HCT116 (cell line): ENCODE results near the gene MEIKIN.

Experiments used
- FOSL1 ChIP-seq: IDR thresholded peaks from 2 replicates; pipeline ENCODE4 v1.6.1; 2012; ENCODE audit warnings: low read depth
- POLR2A ChIP-seq: IDR thresholded peaks from 2 replicates; pipeline ENCODE4 v1.7.0; 2011; ENCODE audit warnings: borderline replicate concordance; ENCODE audit not compliant: insufficient read depth, insufficient read length; ENCODE audit errors: extremely low read depth
- POLR2AphosphoS5 ChIP-seq: IDR thresholded peaks from 2 replicates; pipeline ENCODE4 v1.6.1; 2011; ENCODE audit warnings: mild to moderate bottlenecking, low read depth, low read length, moderate library complexity
- TCF7L2 ChIP-seq: IDR thresholded peaks from 2 replicates; pipeline ENCODE4 v1.7.0; 2011; ENCODE audit warnings: borderline replicate concordance, inconsistent platforms; ENCODE audit not compliant: insufficient read depth, insufficient read length; ENCODE audit errors: extremely low read depth
- TF ChIP-seq, protein P1 (sequence below), 3 experiments: fragments of 200-600 bp in 1 of 3; sonication (generic) in 1 of 3; IDR thresholded peaks in 2 of 3; conservative IDR thresholded peaks in 1 of 3; 2 replicates each; pipeline ENCODE4 v1.5.1; 2012 to 2017; ENCODE audit warnings: low read depth in 2 of 3, low read length in 2 of 3, antibody characterized with exemption in 1 of 3, borderline replicate concordance in 1 of 3, control low read depth in 1 of 3, mild to moderate bottlenecking in 1 of 3, mixed read lengths in 1 of 3, mixed run types in 1 of 3, moderate library complexity in 1 of 3; ENCODE audit not compliant: insufficient read depth in 1 of 3

DNA sequence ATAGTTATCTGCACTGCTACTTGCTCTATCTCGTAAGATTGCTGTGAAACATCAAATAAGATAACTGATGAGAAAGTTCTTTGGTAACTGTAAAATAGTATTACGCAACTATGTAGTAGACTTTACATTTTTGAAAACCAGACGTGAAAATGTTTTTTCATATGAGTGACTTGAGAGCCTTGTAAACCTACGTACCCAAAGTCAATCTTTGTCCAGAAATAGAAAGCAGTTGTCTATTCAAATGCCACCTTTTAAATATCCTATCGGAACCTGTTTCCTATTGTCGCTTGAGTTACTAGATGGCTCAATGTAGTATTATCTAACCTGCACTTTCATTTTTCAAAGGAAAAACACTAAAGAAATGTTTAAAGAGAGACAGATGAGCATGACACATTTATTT, 150.2 kb downstream of the MEIKIN start:
- TF ChIP-seq, protein P1, sequence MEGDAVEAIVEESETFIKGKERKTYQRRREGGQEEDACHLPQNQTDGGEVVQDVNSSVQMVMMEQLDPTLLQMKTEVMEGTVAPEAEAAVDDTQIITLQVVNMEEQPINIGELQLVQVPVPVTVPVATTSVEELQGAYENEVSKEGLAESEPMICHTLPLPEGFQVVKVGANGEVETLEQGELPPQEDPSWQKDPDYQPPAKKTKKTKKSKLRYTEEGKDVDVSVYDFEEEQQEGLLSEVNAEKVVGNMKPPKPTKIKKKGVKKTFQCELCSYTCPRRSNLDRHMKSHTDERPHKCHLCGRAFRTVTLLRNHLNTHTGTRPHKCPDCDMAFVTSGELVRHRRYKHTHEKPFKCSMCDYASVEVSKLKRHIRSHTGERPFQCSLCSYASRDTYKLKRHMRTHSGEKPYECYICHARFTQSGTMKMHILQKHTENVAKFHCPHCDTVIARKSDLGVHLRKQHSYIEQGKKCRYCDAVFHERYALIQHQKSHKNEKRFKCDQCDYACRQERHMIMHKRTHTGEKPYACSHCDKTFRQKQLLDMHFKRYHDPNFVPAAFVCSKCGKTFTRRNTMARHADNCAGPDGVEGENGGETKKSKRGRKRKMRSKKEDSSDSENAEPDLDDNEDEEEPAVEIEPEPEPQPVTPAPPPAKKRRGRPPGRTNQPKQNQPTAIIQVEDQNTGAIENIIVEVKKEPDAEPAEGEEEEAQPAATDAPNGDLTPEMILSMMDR (IDR thresholded peaks at IDR 0.05 in 2 of 3, conservative IDR thresholded peaks at IDR 0.05 in 1 of 3; ENCODE audit: borderline replicate concordance in 1 of 3, insufficient read depth in 1 of 3, low read depth in 2 of 3, low read length in 2 of 3) = no peak
- no peak for TF ChIP-seq FOSL1
- TF ChIP-seq TCF7L2 = no peak
- no peak for TF ChIP-seq POLR2A
- TF ChIP-seq POLR2AphosphoS5 = no peak
